Measurements from ENCODE around the gene ETFB.

Gene ETFB

GRCh38 chr19:51324167-51324481 lies 42.1 kb downstream of the ETFB start:
- DNase-seq (ENCODE audit: low read depth in 1 of 2, low spot score in 1 of 2): no peak
- TF ChIP-seq SPI1 (IDR thresholded peaks at IDR 0.05; ENCODE audit: borderline replicate concordance, low read depth) (no peak), CTCF (IDR thresholded peaks at IDR 0.05; ENCODE audit: insufficient read depth, low read length) (no peak), POLR2AphosphoS5 (IDR thresholded peaks at IDR 0.05; ENCODE audit: low read depth) (no peak), GABPA (IDR thresholded peaks at IDR 0.05; ENCODE audit: low read depth) (no peak)
- no peak overlapping the region for H3K4me3 ChIP-seq (replicated peaks; ENCODE audit: insufficient read depth, low read length)
- no peak overlapping the region for H3K27ac ChIP-seq (replicated peaks)
- H3K27me3 ChIP-seq (ENCODE audit: insufficient read depth, poor library complexity, severe bottlenecking): peaks cover 19% of the 10 kb centered on the region

GRCh38 chr19:51323481-51324166 lies 42.6 kb downstream of the ETFB start:
- H3K27ac ChIP-seq (replicated peaks): no peak overlapping the region
- TF ChIP-seq CTCF (IDR thresholded peaks at IDR 0.05; ENCODE audit: insufficient read depth, low read length) (no peak), REST (IDR thresholded peaks at IDR 0.05; ENCODE audit: insufficient replicate concordance, low read depth) (no peak), POLR2AphosphoS5 (IDR thresholded peaks at IDR 0.05; ENCODE audit: low read depth) (no peak), SPI1 (IDR thresholded peaks at IDR 0.05; ENCODE audit: borderline replicate concordance, low read depth) (no peak), GABPA (IDR thresholded peaks at IDR 0.05; ENCODE audit: low read depth) (no peak)
- peaks cover 19% of the 10 kb centered on the region for H3K27me3 ChIP-seq (ENCODE audit: insufficient read depth, poor library complexity, severe bottlenecking)
- no peak overlapping the region for H3K4me3 ChIP-seq (replicated peaks; ENCODE audit: insufficient read depth, low read length)
- DNase-seq (ENCODE audit: low read depth in 1 of 2, low spot score in 1 of 2): no peak

GRCh38 chr19:51321799-51322198 lies 44.4 kb downstream of the ETFB start:
- H3K4me3 ChIP-seq (replicated peaks; ENCODE audit: insufficient read depth, low read length): no peak overlapping the region
- TF ChIP-seq POLR2AphosphoS5 (IDR thresholded peaks at IDR 0.05; ENCODE audit: low read depth) (no peak), REST (IDR thresholded peaks at IDR 0.05; ENCODE audit: insufficient replicate concordance, low read depth) (no peak), SPI1 (IDR thresholded peaks at IDR 0.05; ENCODE audit: borderline replicate concordance, low read depth) (no peak), CTCF (IDR thresholded peaks at IDR 0.05; ENCODE audit: insufficient read depth, low read length) (no peak), GABPA (IDR thresholded peaks at IDR 0.05; ENCODE audit: low read depth) (no peak)
- peaks cover 12% of the 10 kb centered on the region for H3K27me3 ChIP-seq (ENCODE audit: insufficient read depth, poor library complexity, severe bottlenecking)
- H3K27ac ChIP-seq (replicated peaks): no peak overlapping the region
- no peak for DNase-seq (ENCODE audit: low read depth in 1 of 2, low spot score in 1 of 2)

GRCh38 chr19:51320280-51320657 lies 45.9 kb downstream of the ETFB start:
- no peak for DNase-seq (ENCODE audit: low read depth in 1 of 2, low spot score in 1 of 2)
- Histone ChIP-seq H3K4me3 (replicated peaks; ENCODE audit: insufficient read depth, low read length) (no peak overlapping the region), H3K27me3 (ENCODE audit: insufficient read depth, poor library complexity, severe bottlenecking) (peaks cover 12% of the 10 kb centered on the region), H3K27ac (replicated peaks) (no peak overlapping the region)
- TF ChIP-seq SPI1 (IDR thresholded peaks at IDR 0.05; ENCODE audit: borderline replicate concordance, low read depth): no peak
- no peak for TF ChIP-seq GABPA (IDR thresholded peaks at IDR 0.05; ENCODE audit: low read depth)
